VCaP (cell line): Measurements from ENCODE around the gene STK38.
"Not testable (repeated sequence)": the region's sequence is repeated elsewhere in the genome, so short reads cannot be mapped to it uniquely, and the experiment has no call there.

Experiments
- H3K27ac ChIP-seq: fragments of 450-650 bp; 2 replicates; pipeline ENCODE4 v1.5.1; 2017
- TF ChIP-seq, protein P1 (sequence below): fragments of 450-650 bp; conservative IDR thresholded peaks from 2 replicates; pipeline ENCODE4 v1.5.1; 2017; ENCODE audit warnings: mild to moderate bottlenecking, moderate library complexity

Gene STK38

DNA sequence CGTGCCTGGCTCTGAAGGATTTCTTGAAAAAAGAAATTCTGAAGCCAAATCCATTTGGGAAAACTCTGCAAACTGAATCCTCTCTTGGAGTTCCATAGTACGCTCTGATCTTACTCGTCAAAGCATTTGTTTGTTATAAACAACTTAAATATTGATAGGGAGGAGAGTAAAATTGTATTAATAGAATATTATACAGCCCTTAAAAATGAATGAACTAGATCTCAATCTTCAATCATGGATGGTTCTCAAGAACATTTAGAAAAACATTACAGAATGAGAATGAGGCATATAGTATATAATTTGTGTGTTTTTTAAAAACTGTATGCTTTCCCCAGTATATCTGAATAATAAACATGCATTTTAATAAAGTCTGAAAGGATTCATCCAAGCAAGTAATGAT lies 79.7 kb downstream of the STK38 start:
- no peak overlapping the region for H3K27ac ChIP-seq
- TF ChIP-seq, protein P1, sequence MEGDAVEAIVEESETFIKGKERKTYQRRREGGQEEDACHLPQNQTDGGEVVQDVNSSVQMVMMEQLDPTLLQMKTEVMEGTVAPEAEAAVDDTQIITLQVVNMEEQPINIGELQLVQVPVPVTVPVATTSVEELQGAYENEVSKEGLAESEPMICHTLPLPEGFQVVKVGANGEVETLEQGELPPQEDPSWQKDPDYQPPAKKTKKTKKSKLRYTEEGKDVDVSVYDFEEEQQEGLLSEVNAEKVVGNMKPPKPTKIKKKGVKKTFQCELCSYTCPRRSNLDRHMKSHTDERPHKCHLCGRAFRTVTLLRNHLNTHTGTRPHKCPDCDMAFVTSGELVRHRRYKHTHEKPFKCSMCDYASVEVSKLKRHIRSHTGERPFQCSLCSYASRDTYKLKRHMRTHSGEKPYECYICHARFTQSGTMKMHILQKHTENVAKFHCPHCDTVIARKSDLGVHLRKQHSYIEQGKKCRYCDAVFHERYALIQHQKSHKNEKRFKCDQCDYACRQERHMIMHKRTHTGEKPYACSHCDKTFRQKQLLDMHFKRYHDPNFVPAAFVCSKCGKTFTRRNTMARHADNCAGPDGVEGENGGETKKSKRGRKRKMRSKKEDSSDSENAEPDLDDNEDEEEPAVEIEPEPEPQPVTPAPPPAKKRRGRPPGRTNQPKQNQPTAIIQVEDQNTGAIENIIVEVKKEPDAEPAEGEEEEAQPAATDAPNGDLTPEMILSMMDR: no peak

DNA sequence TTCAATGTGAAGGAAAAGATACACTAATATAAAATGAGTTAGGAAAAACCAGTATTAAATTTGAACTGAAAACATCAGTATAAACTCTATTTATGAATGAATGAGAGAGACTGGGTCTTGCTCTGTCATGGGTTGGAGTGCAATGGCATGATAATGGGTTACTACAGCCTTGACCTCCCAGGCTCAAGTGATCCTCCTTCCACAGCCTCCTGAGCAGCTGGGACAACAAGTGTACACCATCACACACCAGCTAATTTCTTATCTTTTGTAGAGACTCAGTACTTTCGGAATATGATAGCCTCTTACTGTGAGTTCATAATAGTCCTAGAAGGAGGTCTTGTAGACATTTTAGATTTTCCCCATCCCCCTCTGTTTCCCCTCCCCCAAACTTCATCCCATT lies 83.0 kb downstream of the STK38 start:
- TF ChIP-seq, protein P1: no peak
- H3K27ac ChIP-seq: no peak overlapping the region

DNA sequence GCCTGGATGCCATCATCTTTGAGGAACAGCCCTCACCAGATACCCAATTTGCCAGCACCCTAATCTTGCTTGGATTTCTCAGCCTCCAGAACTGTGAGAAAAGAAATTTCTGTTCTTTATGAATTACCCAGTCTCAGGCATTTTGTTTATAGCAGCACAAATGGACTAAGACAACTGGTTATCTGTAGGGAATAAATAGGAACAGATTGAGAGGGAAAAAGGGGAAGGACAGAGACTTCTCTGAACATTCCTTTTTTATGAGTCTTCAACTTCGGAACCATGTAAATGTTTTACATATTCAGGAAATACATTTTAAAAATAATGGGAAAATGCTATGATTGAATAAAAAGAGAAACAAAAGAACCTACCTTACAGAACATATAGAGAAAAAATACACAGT lies 83.6 kb downstream of the STK38 start:
- TF ChIP-seq, protein P1: no peak
- no peak overlapping the region for H3K27ac ChIP-seq

DNA sequence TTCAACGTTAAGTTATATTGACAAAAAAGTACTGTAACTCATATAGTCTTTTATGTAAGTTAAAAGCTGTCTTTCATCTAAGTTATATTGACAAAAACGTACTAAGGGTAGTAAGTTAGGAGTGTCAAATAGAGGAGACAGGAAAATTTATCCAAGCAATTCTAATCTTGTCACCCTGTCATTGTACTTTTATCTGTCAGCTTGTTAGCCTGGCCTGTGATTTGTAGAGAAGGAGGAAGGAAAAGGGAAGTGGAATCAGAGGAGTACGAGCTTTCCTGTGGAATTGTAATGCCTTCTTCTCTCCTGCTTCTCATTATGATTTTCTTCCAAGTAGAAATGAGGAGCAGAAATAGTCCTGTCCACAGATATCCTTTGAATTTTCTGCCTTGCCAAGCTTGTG lies 85.6 kb downstream of the STK38 start:
- no peak overlapping the region for H3K27ac ChIP-seq
- TF ChIP-seq, protein P1: no peak

DNA sequence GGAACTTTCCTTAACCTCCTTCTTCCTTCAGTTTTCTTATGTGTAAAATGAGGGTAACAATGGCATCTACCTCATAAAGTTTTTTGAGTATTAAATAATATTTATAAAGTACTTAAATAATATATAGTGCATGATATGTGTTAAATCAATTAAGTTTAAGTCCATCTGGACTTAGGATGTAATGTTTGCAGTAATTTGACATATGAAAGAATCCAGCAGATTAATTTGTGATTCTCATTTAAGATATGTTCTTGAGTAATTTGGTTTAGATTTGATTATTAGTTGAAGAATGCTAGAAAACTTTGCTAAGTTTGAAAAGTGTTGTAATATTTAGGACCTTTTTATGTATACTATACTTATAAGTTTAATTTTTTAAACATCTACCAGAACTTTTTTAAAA lies 86.4 kb downstream of the STK38 start:
- H3K27ac ChIP-seq: no peak overlapping the region
- TF ChIP-seq, protein P1: no peak

DNA sequence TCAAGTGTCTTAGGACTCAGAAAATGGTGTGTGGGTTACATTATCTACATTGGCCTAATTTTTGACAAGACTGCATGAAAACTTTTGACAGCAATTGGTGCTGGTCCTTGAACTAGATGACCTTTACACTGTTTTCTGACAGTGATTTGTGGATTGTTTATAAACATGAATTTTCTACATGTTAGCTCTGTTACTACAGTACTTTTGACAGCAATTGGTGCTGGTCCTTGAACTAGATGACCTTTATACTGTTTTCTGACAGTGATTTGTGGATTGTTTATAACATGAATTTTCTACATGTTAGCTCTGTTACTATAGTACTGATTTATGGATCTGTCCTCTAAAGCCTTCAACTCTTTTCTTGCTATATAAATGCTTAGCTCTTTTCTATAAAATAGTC lies 87.8 kb downstream of the STK38 start:
- TF ChIP-seq, protein P1: no peak
- H3K27ac ChIP-seq: no peak overlapping the region

DNA sequence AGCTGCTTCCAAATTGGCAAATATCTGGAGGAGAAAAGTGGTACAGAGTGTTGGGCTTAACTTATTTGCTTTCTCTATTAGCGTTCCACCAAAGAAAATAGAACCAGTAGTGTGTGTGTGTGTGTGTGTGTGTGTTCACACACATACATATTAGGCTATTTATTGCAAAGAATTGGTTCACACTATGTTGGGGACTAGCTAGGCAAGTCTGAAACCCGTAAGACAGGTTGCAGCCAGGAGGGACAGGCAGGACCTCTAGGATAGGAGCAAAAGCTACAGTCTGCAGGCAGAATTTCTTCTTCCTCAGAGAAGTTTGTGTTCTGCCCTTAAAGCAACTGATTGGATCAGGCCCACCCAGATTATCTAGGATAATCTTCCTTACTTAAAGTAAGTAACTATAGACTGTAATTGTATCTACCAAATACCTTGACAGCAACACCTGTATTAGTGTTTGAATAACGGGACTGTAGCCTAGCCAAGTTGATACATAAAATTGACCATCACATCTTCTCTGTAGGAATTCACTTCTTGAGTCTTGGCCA lies 91.7 kb downstream of the STK38 start:
- TF ChIP-seq, protein P1: no peak
- H3K27ac ChIP-seq: peak overlapping the region; percentile 66

DNA sequence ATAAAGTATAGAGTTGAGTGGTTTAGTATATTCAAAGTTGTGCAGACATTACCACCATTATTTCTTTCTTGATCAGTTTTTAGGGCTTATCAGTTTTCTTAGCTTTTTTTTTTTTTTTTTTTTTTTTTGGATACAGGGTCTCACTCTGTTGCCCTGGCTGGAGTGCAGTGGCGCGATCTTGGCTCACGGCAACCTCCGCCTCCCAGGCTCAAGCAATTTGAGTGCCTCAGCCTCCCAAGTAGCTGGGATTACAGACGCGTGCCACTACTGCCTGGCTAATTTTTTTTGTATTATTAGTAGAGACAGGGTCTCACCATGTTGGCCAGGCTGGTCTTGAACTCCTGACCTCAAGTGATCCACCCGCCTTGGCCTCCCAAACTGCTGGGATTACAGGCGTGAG lies 94.4 kb downstream of the STK38 start:
- not testable (repeated sequence) for H3K27ac ChIP-seq

DNA sequence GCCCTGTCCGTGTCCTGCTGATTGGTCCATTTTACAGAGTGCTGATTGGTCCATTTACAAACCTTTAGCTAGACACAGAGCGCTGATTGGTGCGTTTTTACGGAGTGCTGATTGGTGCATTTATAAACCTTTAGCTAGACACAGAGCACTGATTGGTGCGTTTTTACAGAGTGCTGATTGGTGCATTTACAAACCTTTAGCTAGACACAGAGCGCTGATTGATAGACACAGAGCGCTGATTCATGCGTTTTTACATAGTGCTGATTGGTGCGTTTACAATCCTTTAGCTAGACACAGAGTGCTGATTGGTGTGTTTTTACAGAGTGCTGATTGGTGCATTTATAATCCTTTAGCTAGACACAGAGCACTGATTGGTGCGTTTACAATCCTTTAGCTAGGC lies 98.1 kb downstream of the STK38 start:
- H3K27ac ChIP-seq: not testable (repeated sequence)
